Parathyroid adenoma (tissue), 2 donors: ENCODE results near the gene ANKRD33B.
A peak's percentile ranks its signal among the peaks of the same experiment; 100 is the strongest.
"Not testable (repeated sequence)": the region's sequence is repeated elsewhere in the genome, so short reads cannot be mapped to it uniquely, and the experiment has no call there.

Experiments used
- H2AFZ ChIP-seq: fragments of 300-600 bp; sonication (generic); one replicate; pipeline ENCODE4 v1.7.0; 2017; ENCODE audit warnings: antibody characterized with exemption, mild to moderate bottlenecking
- H3K27ac ChIP-seq: fragments of 300-600 bp; sonication (generic); one replicate; pipeline ENCODE4 v1.7.0; 2017
- H3K27me3 ChIP-seq: fragments of 300-600 bp; sonication (generic); one replicate; pipeline ENCODE4 v1.7.0; 2017; ENCODE audit warnings: low read length; ENCODE audit not compliant: control insufficient read depth, insufficient read depth
- H3K36me3 ChIP-seq: fragments of 300-600 bp; sonication (generic); one replicate; pipeline ENCODE4 v1.7.0; 2017; ENCODE audit warnings: low read length; ENCODE audit not compliant: control insufficient read depth, insufficient read depth
- H3K4me1 ChIP-seq: fragments of 300-600 bp; sonication (generic); one replicate; pipeline ENCODE4 v1.7.0; 2017; ENCODE audit warnings: control low read depth
- H3K4me2 ChIP-seq: fragments of 300-600 bp; sonication (generic); one replicate; pipeline ENCODE4 v1.7.0; 2017; ENCODE audit warnings: low read length
- H3K4me3 ChIP-seq: fragments of 300-600 bp; sonication (generic); one replicate; pipeline ENCODE4 v1.7.0; 2017; ENCODE audit warnings: low read depth, low read length
- H3K79me2 ChIP-seq: fragments of 300-600 bp; sonication (generic); one replicate; pipeline ENCODE4 v1.7.0; 2017; ENCODE audit warnings: control low read depth
- H3K9ac ChIP-seq: fragments of 300-600 bp; sonication (generic); one replicate; pipeline ENCODE4 v1.7.0; 2017; ENCODE audit warnings: mild to moderate bottlenecking
- H3K9me3 ChIP-seq: fragments of 300-600 bp; sonication (generic); one replicate; pipeline ENCODE4 v1.7.0; 2017; ENCODE audit warnings: low read length; ENCODE audit not compliant: control insufficient read depth
- TF ChIP-seq, protein P1 (sequence below): fragments of 300-600 bp; sonication (generic); IDR thresholded peaks from one replicate; pipeline ENCODE4 v1.7.0; 2017; ENCODE audit warnings: antibody characterized with exemption, mild to moderate bottlenecking
- donor health status: primary hyperparathyroidism.

ANKRD33B gene

DNA sequence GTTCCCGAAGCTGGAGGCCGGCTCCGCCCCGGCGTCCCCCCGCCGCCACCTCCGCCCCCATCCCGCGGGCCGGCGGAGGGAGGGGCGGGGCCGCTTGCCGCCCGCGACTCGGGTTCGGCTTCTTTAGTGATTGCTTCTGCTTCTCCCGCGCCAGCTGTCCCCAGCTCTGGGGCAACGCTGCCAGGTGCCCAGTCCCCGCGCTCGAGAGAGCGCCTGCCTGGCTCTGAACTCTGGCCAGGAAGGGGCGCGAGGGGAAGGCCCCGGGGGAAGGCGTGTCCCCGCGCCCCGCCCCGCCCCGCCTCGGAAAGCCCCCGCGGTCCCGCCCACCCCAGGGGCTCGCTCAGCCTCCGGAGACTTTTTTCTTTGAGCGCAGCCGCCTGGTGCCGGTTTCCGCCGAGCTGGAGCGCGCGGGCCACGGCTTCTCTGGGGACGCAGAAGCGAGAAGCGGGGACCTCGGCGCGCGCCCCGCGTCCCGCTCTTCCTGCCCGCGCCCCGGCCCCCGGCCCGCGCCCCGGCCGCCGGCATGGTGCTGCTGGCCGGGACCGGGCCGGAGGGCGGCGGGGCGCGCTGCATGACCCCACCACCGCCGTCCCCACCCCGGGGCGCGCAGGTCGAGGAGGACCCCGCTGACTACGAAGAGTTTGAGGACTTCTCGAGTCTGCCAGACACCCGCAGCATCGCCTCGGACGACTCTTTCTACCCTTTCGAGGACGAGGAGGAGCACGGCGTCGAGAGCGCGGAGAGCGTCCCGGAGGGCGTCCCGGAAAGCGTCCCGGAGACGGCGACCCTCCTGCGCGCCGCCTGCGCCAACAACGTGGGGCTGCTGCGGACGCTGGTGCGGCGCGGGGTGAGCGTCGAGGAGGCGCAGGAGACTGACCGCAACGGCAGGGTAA is at the start of gene ANKRD33B:
ANKRD33B (plus strand) TSS at position 126 of the 893 bp plus-strand sequence; CDS start at position 524, 398 bp downstream.
- H3K9me3 ChIP-seq: no peaks in the 10 kb centered on the region
- H3K27ac ChIP-seq: no peak within 1 kb of the TSS
- H3K79me2 ChIP-seq: no peaks in the 10 kb centered on the region
- TF ChIP-seq, protein P1, sequence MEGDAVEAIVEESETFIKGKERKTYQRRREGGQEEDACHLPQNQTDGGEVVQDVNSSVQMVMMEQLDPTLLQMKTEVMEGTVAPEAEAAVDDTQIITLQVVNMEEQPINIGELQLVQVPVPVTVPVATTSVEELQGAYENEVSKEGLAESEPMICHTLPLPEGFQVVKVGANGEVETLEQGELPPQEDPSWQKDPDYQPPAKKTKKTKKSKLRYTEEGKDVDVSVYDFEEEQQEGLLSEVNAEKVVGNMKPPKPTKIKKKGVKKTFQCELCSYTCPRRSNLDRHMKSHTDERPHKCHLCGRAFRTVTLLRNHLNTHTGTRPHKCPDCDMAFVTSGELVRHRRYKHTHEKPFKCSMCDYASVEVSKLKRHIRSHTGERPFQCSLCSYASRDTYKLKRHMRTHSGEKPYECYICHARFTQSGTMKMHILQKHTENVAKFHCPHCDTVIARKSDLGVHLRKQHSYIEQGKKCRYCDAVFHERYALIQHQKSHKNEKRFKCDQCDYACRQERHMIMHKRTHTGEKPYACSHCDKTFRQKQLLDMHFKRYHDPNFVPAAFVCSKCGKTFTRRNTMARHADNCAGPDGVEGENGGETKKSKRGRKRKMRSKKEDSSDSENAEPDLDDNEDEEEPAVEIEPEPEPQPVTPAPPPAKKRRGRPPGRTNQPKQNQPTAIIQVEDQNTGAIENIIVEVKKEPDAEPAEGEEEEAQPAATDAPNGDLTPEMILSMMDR: no peak
- peak within 1 kb of the TSS; percentile 37 for H3K4me3 ChIP-seq
- no peaks in the 10 kb centered on the region for H3K27me3 ChIP-seq
- peak within 1 kb of the TSS; percentile 73 for H3K4me2 ChIP-seq
- H3K9ac ChIP-seq: no peak within 1 kb of the TSS
- peak within 1 kb of the TSS; percentile 31 for H2AFZ ChIP-seq
- H3K36me3 ChIP-seq: no peaks in the 10 kb centered on the region
- H3K4me1 ChIP-seq: no peaks in the 10 kb centered on the region

DNA sequence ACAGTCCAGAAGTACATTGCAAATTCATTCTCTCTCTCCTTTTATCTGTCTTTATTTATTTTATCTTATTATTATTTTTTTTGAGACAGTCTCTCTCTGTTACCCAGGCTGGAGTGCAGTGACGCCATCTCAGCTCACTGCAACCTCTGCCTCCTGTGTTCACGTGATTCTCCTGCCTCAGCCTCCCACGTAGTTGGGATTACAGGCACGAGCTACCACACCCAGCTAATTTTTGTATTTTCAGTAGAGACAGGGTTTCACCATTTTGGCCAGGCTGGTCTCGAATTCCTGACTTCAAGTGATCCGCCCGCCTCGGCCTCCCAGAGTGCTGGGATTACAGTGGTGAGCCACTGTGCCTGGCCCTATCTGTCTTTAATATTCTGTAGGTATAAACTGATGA is 49.3 kb upstream of the ANKRD33B start:
- not testable (repeated sequence) for H3K36me3 ChIP-seq, H3K79me2 ChIP-seq, H3K9me3 ChIP-seq, H2AFZ ChIP-seq, H3K9ac ChIP-seq, H3K27me3 ChIP-seq, H3K4me1 ChIP-seq, H3K4me2 ChIP-seq, H3K4me3 ChIP-seq, H3K27ac ChIP-seq

- Histone ChIP-seq H3K36me3 (no peaks in the 10 kb centered on the region), H3K79me2 (no peaks in the 10 kb centered on the region), H3K9ac (no peak overlapping the region), H3K27me3 (no peaks in the 10 kb centered on the region), H3K4me2 (no peak overlapping the region), H3K27ac (no peak overlapping the region), H3K4me3 (no peak overlapping the region), H3K4me1 (no peaks in the 10 kb centered on the region), H2AFZ (no peak overlapping the region), H3K9me3 (no peaks in the 10 kb centered on the region)
- TF ChIP-seq, protein P1: no peak
Observed at GRCh38 chr5:10515492-10515891, 48.4 kb upstream of the ANKRD33B start.

GRCh38 chr5:10518347-10518746 is 45.5 kb upstream of the ANKRD33B start:
- Histone ChIP-seq H2AFZ (no peak overlapping the region), H3K36me3 (no peaks in the 10 kb centered on the region), H3K27me3 (no peaks in the 10 kb centered on the region), H3K9me3 (no peaks in the 10 kb centered on the region), H3K79me2 (no peaks in the 10 kb centered on the region), H3K4me2 (no peak overlapping the region), H3K4me3 (no peak overlapping the region), H3K9ac (no peak overlapping the region), H3K27ac (no peak overlapping the region), H3K4me1 (no peaks in the 10 kb centered on the region)
- TF ChIP-seq, protein P1: no peak

DNA sequence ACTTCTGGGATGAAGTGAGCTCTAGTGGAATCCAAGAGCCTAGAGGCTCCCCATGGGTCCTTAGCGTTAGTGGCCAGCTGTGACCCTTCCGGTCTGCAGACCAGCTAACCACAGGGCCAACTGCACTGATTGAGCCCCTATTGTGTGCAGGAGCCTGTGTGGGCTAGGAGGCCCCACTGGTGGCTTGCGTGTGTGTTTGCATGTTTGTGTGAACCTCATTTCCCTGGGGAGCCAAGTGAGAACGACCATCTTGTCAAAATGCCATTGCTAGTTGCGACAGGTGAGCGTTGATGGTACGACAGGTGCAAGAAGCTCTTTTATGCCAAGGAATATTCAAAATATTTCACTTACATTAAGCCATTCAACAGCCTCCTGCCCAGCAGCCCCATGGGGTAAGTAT is 44.1 kb upstream of the ANKRD33B start:
- H3K4me2 ChIP-seq: no peak overlapping the region
- no peak overlapping the region for H3K9ac ChIP-seq
- H3K4me1 ChIP-seq: no peaks in the 10 kb centered on the region
- H3K27me3 ChIP-seq: no peaks in the 10 kb centered on the region
- H3K4me3 ChIP-seq: no peak overlapping the region
- TF ChIP-seq, protein P1: no peak
- H3K27ac ChIP-seq: no peak overlapping the region
- no peaks in the 10 kb centered on the region for H3K9me3 ChIP-seq
- H3K36me3 ChIP-seq: no peaks in the 10 kb centered on the region
- no peak overlapping the region for H2AFZ ChIP-seq
- H3K79me2 ChIP-seq: no peaks in the 10 kb centered on the region
